ENCODE measurements around the gene CTXND2. TPM values are rescaled to one million over a fixed set of nuclear protein-coding genes. Genes with fewer than 3 reads are reported as not detected.
"Not testable (repeated sequence)": the region's sequence is repeated elsewhere in the genome, so short reads cannot be mapped to it uniquely, and the experiment has no call there.

Gene CTXND2
- total RNA-seq, 2 donors from 2014 or later, result not detected

DNA sequence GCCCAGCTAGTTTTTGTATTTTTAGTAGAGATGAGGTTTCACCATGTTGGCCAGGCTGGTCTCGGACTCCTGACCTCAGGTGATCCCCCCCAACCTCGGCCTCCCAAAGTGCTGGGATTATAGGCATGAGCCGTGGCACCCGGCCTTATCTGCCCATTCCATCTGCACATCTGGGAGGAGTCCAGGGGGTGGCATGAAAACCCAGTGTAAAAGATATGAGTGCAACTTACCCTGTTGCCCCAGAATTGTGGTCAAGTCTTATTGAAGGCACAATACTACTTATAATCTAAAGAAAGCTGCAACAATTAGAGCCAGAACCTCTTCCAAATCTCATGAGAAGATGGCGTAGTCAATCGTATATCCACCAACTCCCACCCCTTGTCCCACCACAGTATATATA lies 18.4 kb downstream of the CTXND2 start:
- ATAC-seq, result no peak
- H3K27me3 Mint-ChIP-seq, result no peaks in the 10 kb centered on the region

DNA sequence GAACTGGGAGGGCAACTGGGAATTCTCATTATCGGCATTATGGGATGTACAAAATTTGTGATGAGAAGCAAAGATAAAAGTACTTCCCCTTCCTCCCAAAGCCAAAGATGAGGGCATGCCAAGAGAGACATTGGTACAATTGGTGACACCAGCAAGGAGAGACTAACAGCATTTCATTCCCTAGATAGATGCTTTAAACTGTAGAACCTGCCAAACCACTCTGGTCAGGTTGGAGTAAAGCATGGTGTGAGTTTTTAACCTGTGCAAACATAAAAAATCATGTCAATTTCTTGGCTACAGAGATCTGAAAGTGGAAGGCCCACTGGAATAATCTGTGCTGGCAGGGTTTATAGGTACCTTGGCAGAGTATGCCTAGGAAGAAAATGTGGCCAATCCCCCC lies 19.4 kb downstream of the CTXND2 start:
- ATAC-seq (no peak), DNase-seq (ENCODE audit: low spot score) (no peak)
- Mint-ChIP-seq H3K4me3 (no peak overlapping the region), H3K9me3 (no peaks in the 10 kb centered on the region), H3K27ac (no peak overlapping the region), H3K27me3 (no peaks in the 10 kb centered on the region), H3K4me1 (ENCODE audit: low read depth in 2 of 2) (no peaks in the 10 kb centered on the region), H3K36me3 (no peaks in the 10 kb centered on the region)

More for the DNA sequence above, 18.4 kb downstream of the CTXND2 start:
- DNase-seq (ENCODE audit: low spot score), result no peak
- Mint-ChIP-seq H3K27ac (no peak overlapping the region), H3K4me1 (ENCODE audit: low read depth in 2 of 2) (no peaks in the 10 kb centered on the region), H3K4me3 (no peak overlapping the region), H3K36me3 (no peaks in the 10 kb centered on the region), H3K9me3 (no peaks in the 10 kb centered on the region)

DNA sequence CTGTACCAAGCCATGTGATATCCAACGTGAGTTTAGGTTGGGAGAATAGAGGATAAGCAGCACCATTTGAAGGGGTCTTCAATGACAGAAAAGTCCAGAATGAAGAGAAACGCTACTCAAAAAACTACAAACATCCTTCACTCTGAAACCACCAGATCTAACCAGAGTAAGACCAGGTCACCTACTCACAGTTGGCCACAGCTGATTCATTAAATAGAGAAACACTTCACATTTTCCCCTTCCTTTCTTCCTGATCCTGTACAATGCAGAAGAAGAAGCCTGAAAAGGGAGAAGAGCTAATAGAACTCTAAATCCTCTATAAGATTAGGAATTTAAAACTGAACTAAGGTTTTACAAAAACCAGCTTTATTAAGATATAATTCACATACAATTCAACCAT lies 19.9 kb downstream of the CTXND2 start:
- Mint-ChIP-seq H3K36me3 (no peaks in the 10 kb centered on the region), H3K9me3 (no peaks in the 10 kb centered on the region), H3K4me3 (no peak overlapping the region), H3K27me3 (no peaks in the 10 kb centered on the region), H3K27ac (no peak overlapping the region), H3K4me1 (ENCODE audit: low read depth in 2 of 2) (no peaks in the 10 kb centered on the region)
- ATAC-seq (no peak), DNase-seq (ENCODE audit: low spot score) (no peak)

DNA sequence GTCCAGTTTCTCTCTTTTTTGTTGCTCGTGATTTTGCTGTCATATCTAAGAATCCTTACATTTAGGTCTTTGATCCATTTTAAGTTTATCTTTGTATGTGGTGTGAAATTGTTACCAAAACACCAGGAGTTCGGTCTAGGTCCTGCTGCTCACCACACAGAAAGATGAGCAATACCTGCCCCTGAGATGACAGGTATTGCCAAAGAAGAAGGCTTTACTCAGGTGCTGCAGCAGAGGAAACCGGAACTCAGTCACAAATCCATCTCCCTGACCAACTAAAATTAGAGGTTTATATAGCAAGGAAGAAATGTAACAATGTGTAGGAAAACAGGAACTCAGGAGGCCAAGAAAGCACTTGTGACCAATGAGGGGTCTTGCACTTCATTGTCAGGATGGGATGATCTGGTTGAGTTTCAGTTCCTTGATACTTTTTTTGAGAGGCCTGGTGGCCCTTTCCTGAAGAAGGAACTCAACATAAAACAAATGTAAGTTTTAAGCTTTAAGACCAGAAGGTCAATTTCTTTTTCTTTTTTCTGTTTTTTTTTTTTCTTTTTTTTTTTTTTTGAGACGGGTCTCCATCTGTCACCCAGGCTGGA lies 22.7 kb downstream of the CTXND2 start:
- no peaks in the 10 kb centered on the region for H3K36me3 Mint-ChIP-seq

DNA sequence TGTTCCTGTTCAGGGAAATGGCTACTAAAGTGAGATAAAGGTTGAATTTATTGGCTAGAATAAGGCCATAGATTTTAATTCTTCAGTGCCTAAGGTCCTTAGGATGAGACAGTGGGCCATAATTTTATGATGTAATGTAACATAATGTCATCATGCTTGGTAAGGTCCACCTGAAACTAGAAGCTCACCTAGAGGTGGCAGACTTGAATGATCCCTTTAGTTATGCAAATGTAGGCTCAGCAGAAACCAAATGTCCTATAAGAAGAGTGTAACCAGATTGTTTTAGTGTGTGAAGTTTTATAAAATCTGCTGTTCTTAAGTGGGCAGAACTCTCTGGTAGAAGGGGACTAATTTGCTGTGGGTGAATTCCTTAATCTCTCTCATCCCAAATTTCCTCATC lies 25.7 kb downstream of the CTXND2 start:
- no peak for DNase-seq (ENCODE audit: low spot score)
- no peaks in the 10 kb centered on the region for H3K4me1 Mint-ChIP-seq (ENCODE audit: low read depth in 2 of 2)
- no peak overlapping the region for H3K27ac Mint-ChIP-seq
- H3K36me3 Mint-ChIP-seq, result no peaks in the 10 kb centered on the region
- no peak overlapping the region for H3K4me3 Mint-ChIP-seq
- H3K9me3 Mint-ChIP-seq, result no peaks in the 10 kb centered on the region
- H3K27me3 Mint-ChIP-seq, result no peaks in the 10 kb centered on the region
- no peak for ATAC-seq

More for the DNA sequence above, 22.7 kb downstream of the CTXND2 start:
- Mint-ChIP-seq H3K4me1 (ENCODE audit: low read depth in 2 of 2) (no peaks in the 10 kb centered on the region), H3K27ac (no peak overlapping the region), H3K9me3 (no peaks in the 10 kb centered on the region), H3K27me3 (no peaks in the 10 kb centered on the region), H3K4me3 (no peak overlapping the region)
- DNase-seq (ENCODE audit: low spot score) (no peak), ATAC-seq (no peak)

DNA sequence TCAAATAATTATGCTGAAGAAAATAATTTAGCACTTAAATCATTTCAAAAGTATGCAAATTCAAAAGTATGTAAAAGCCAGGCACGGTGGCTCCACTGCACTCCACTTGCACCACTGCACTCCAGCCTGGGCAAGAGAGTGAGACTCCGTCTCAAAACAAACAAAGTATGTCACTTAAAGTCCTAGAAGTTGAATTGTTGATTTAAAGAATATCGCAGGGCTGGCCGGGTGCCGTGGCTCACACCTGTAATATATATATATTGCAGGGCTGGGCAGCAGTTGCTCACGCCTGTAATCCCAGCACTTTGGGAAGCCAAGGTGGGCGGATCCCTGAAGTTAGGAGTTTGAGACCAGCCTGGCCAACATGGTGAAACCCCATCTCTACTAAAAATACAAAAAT lies 30.5 kb downstream of the CTXND2 start:
- H3K27ac Mint-ChIP-seq, result no peak overlapping the region
- ATAC-seq (no peak), DNase-seq (ENCODE audit: low spot score) (no peak)
- H3K4me1 Mint-ChIP-seq (ENCODE audit: low read depth in 2 of 2), result peaks cover 4% of the 10 kb centered on the region in 2 donors
- no peaks in the 10 kb centered on the region for H3K36me3 Mint-ChIP-seq
- H3K27me3 Mint-ChIP-seq, result no peaks in the 10 kb centered on the region
- H3K9me3 Mint-ChIP-seq, result no peaks in the 10 kb centered on the region
- H3K4me3 Mint-ChIP-seq, result no peak overlapping the region

DNA sequence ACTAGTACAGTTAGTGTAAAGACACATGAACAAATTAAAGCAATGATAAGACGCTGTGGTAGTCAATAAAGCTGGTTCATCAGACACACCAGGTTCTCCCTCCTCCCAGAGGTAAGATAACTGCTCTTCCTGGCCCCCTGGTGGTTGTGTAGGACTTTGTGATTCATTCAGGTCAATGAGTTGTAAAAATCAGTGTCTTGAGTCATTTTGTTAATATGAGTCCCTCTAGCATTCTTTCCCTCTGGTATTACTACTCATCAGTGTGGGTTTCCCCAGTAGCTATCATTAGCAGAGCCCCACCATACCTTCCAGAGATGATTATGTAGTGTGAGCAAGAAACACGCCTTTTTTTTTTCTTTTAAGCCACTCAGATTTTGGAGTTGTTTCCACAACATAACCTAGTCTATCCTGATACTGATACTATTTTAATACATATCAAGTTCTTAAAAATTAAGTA lies 35.6 kb downstream of the CTXND2 start:
- Mint-ChIP-seq H3K4me1 (ENCODE audit: low read depth in 2 of 2) (peaks cover 19% of the 10 kb centered on the region in 2 donors), H3K9me3 (no peaks in the 10 kb centered on the region), H3K4me3 (no peak overlapping the region), H3K27me3 (no peaks in the 10 kb centered on the region), H3K27ac (peak overlapping the region in 1 of 2 donors; percentile 48), H3K36me3 (peaks cover 3% of the 10 kb centered on the region)
- ATAC-seq (peak; percentile 68 to 81), DNase-seq (ENCODE audit: low spot score) (peak; percentile 80)

DNA sequence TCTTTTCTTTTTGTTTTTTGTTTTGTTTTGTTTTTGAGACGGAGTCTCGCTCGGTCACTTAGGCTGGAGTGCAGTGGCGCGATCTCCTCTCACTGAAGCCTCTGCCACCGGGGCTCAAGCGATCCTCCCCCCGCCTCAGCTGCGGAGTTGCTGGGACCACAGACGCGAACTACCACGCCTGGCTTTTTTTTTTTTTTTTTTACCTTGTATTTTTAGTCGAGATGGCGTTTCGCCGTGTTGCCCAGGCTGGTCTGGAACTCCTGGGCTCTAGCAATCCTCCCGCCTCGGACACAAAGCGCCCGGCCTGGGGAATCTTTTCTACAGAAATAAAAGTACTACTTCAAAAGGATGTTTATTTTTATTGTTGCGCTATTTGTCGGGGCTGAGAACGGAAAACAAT lies 38.1 kb downstream of the CTXND2 start:
- Mint-ChIP-seq H3K36me3 (peaks cover 18% of the 10 kb centered on the region), H3K4me3 (peak overlapping the region; percentile 95), H3K27me3 (no peaks in the 10 kb centered on the region), H3K4me1 (ENCODE audit: low read depth in 2 of 2) (peaks cover 25 to 26% of the 10 kb centered on the region in 2 donors), H3K9me3 (no peaks in the 10 kb centered on the region), H3K27ac (peak overlapping the region; percentile 91 to 95)
- ATAC-seq, result no peak
- DNase-seq (ENCODE audit: low spot score), result no peak

DNA sequence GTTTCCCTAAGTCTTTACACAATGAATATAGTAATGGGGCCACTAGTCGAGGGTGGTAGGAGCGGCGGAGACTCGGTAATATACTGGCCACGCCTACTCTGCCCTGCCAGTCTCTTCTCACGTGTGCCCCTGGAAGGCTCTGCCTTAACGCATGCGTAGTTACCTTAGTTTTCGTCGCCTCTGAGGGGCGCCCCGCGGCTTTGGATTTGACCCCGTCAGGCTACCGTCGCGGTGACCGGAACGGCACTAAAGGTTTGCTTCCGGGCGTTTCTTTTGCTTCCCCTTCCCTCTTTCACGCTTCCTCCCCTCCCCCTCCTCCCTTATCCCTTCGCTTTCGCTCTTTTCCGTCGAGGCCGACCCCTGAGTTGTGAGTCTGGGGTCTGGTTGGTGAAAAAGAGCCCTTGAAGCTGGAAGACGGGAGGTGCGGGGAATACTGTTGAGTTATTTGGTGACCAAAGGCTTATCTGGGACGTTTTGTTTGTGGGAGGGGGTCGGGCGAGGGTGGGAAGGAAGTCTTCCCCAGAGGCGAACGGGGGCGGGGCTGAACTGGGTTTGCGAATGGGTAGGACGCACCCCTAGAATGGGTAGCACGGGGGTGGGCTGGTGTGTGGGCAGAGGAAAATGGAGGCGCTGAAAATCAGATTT lies 39.3 kb downstream of the CTXND2 start, which contains the start of gene SETDB1:
SETDB1 (plus strand) TSS at position 267 of the 645 bp plus-strand sequence. CDS start 1,352 bp downstream, outside the sequence.
- Mint-ChIP-seq H3K4me3 (peak within 1 kb of the TSS; percentile 95), H3K4me1 (ENCODE audit: low read depth in 2 of 2) (peaks cover 25 to 26% of the 10 kb centered on the region in 2 donors), H3K9me3 (no peaks in the 10 kb centered on the region), H3K27me3 (no peaks in the 10 kb centered on the region), H3K27ac (peak within 1 kb of the TSS; percentile 91 to 95), H3K36me3 (peaks cover 26% of the 10 kb centered on the region)
- DNase-seq (ENCODE audit: low spot score) (peak; percentile 97), ATAC-seq (peak; percentile 97 to 98)

DNA sequence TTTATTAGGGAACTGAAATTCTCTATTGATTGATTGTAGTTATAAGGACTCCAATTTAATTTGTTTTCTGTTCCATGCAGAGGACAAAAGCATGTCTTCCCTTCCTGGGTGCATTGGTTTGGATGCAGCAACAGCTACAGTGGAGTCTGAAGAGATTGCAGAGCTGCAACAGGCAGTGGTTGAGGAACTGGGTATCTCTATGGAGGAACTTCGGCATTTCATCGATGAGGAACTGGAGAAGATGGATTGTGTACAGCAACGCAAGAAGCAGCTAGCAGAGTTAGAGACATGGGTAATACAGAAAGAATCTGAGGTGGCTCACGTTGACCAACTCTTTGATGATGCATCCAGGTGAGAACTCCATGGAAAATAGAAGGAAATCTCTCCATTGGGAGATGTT lies 40.7 kb downstream of the CTXND2 start:
- Mint-ChIP-seq H3K27ac (peak overlapping the region; percentile 91 to 95), H3K4me1 (ENCODE audit: low read depth in 2 of 2) (peaks cover 19% of the 10 kb centered on the region in 2 donors), H3K9me3 (no peaks in the 10 kb centered on the region), H3K27me3 (no peaks in the 10 kb centered on the region), H3K4me3 (peak overlapping the region; percentile 95), H3K36me3 (peaks cover 38% of the 10 kb centered on the region)
- DNase-seq (ENCODE audit: low spot score), result no peak
- no peak for ATAC-seq

DNA sequence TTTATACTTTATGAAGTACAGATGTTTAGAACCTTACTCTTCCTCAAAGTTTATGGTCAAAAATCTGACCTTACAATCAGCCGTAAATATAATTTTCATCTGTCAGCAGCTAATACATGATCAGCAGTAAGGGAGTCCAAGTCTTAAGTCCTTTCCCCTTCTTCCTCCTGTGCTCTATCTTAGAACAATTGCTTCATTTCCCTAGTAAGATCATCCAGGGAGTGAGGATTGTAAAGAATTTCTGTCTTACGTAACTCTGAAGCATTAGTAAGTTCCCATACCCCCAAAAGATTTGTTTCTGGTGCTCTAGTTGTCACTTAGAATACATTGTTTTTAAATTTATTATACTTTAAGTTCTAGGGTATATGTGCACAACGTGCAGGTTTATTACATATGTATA lies 41.4 kb downstream of the CTXND2 start:
- Mint-ChIP-seq H3K27ac (no peak overlapping the region), H3K9me3 (no peaks in the 10 kb centered on the region), H3K27me3 (no peaks in the 10 kb centered on the region), H3K4me3 (no peak overlapping the region), H3K4me1 (ENCODE audit: low read depth in 2 of 2) (peaks cover 16 to 18% of the 10 kb centered on the region in 2 donors), H3K36me3 (peaks cover 41% of the 10 kb centered on the region)
- DNase-seq (ENCODE audit: low spot score), result no peak
- ATAC-seq, result no peak

DNA sequence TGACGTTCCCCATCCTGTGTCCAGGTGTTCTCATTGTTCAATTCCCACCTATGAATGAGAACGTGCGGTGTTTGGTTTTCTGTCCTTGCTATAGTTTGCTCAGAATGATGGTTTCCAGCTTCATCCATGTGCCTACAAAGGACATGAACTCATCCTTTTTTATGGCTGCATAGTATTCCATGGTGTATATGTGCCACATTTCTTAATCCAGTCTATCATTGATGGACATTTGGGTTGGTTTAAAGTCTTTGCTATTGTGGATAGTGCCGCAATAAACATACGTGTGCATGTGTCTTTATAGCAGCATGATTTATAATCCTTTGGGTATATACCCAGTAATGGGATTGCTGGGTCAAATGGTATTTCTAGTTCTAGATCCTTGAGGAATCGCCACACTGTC lies 41.8 kb downstream of the CTXND2 start:
- DNase-seq (ENCODE audit: low spot score); H3K27me3 Mint-ChIP-seq; H3K27ac Mint-ChIP-seq; H3K4me3 Mint-ChIP-seq; H3K9me3 Mint-ChIP-seq; ATAC-seq: not testable (repeated sequence)
- Mint-ChIP-seq H3K4me1 (ENCODE audit: low read depth in 2 of 2) (peaks cover 16 to 18% of the 10 kb centered on the region in 2 donors), H3K36me3 (peaks cover 41% of the 10 kb centered on the region)

DNA sequence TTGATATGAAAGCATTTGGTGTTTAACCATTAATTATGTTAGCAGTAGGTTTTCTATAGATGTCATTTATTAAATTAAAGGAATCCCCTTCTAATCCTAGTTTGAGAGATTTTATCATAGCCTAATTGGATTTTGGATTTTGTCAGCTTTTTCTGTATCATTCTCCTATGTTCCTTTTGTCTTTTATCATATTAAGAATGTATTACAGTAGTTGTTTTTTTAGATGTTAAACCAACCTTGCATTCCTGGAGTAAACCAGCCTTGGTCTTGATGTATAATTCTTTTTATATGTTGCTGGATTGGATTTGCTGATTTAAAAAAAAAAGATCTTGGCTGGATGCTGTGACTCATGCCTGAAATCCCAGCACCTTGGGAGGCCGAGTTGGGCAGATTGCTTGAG lies 44.8 kb downstream of the CTXND2 start:
- no peak for DNase-seq (ENCODE audit: low spot score)
- Mint-ChIP-seq H3K27me3 (no peaks in the 10 kb centered on the region), H3K27ac (no peak overlapping the region)

DNA sequence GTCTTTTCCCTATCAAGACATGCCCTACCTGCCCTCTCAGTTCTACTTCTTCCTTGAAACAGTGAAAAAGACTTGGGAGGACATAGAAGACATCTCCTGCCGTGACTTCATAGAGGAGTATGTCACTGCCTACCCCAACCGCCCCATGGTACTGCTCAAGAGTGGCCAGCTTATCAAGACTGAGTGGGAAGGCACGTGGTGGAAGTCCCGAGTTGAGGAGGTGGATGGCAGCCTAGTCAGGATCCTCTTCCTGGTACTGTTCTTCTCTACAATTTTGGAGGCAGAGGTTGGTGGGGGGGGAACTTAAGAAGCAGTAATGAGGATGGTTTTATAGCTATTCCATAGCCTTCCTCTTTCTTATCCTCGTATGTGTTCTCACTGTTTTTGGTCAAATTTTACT lies 57.9 kb downstream of the CTXND2 start:
- H3K4me1 Mint-ChIP-seq (ENCODE audit: low read depth in 2 of 2), result no peaks in the 10 kb centered on the region
- H3K36me3 Mint-ChIP-seq, result peaks cover 23% of the 10 kb centered on the region
- H3K27ac Mint-ChIP-seq, result no peak overlapping the region
- ATAC-seq, result no peak
- H3K27me3 Mint-ChIP-seq, result no peaks in the 10 kb centered on the region
- no peak overlapping the region for H3K4me3 Mint-ChIP-seq
- DNase-seq (ENCODE audit: low spot score), result no peak
- H3K9me3 Mint-ChIP-seq, result no peaks in the 10 kb centered on the region

More for the DNA sequence above, 44.8 kb downstream of the CTXND2 start:
- peaks cover 53% of the 10 kb centered on the region for H3K36me3 Mint-ChIP-seq
- peaks cover 16 to 22% of the 10 kb centered on the region in 2 donors for H3K4me1 Mint-ChIP-seq (ENCODE audit: low read depth in 2 of 2)
- H3K9me3 Mint-ChIP-seq, result no peaks in the 10 kb centered on the region
- ATAC-seq, result no peak
- H3K4me3 Mint-ChIP-seq, result no peak overlapping the region
